ENCODE results near the gene RPL39.
A peak's percentile ranks its signal among the peaks of the same experiment; 100 is the strongest.
"Not testable (repeated sequence)": the region's sequence is repeated elsewhere in the genome, so short reads cannot be mapped to it uniquely, and the experiment has no call there.

The RPL39 gene

GRCh38 chrX:119791437-119792231, at the start of gene RPL39:
Gene RPL39, minus strand, starts transcription at chrX:119791630. Its CDS starts 54 bp downstream, at chrX:119791576.
- DNase-seq (ENCODE audit: low spot score), result peak; percentile 89

GRCh38 chrX:119833905-119834304, 42.5 kb upstream of the RPL39 start:
- DNase-seq (ENCODE audit: low spot score), result no peak

- DNase-seq (ENCODE audit: low spot score), result no peak
These were observed 37.0 kb upstream of the RPL39 start for GRCh38 chrX:119828446-119828845.

- no peak for DNase-seq (ENCODE audit: low spot score)
These were observed 35.0 kb upstream of the RPL39 start for GRCh38 chrX:119826399-119826959.

GRCh38 chrX:119824221-119824620, 32.8 kb upstream of the RPL39 start:
- DNase-seq (ENCODE audit: low spot score), result not testable (repeated sequence)

GRCh38 chrX:119821703-119822102, 30.3 kb upstream of the RPL39 start:
- DNase-seq (ENCODE audit: low spot score), result peak; percentile 32

GRCh38 chrX:119817130-119817690, 25.8 kb upstream of the RPL39 start:
- no peak for DNase-seq (ENCODE audit: low spot score)

GRCh38 chrX:119816300-119816699, 24.9 kb upstream of the RPL39 start:
- DNase-seq (ENCODE audit: low spot score), result no peak

- DNase-seq (ENCODE audit: low spot score), result no peak
These were observed 17.8 kb upstream of the RPL39 start for GRCh38 chrX:119809185-119809666.

GRCh38 chrX:119808461-119808860, 17.0 kb upstream of the RPL39 start:
- DNase-seq (ENCODE audit: low spot score), result not testable (repeated sequence)

GRCh38 chrX:119802546-119802945, 11.1 kb upstream of the RPL39 start:
- DNase-seq (ENCODE audit: low spot score), result no peak

- no peak for DNase-seq (ENCODE audit: low spot score)
These were observed 10.1 kb upstream of the RPL39 start for GRCh38 chrX:119801253-119802221.

- DNase-seq (ENCODE audit: low spot score), result no peak
These were observed 423 bp downstream of the RPL39 start for GRCh38 chrX:119790977-119791436.

- DNase-seq (ENCODE audit: low spot score), result peak; percentile 7
These were observed 6.5 kb downstream of the RPL39 start for GRCh38 chrX:119784747-119785446.

- DNase-seq (ENCODE audit: low spot score), result no peak
These were observed 8.4 kb downstream of the RPL39 start for GRCh38 chrX:119783026-119783425.

GRCh38 chrX:119778829-119779228, 12.6 kb downstream of the RPL39 start:
- DNase-seq (ENCODE audit: low spot score), result no peak

- no peak for DNase-seq (ENCODE audit: low spot score)
These were observed 15.8 kb downstream of the RPL39 start for GRCh38 chrX:119775517-119776238.

- DNase-seq (ENCODE audit: low spot score), result not testable (repeated sequence)
These were observed 22.0 kb downstream of the RPL39 start for GRCh38 chrX:119769388-119769787.

GRCh38 chrX:119768436-119768835, 23.0 kb downstream of the RPL39 start:
- not testable (repeated sequence) for DNase-seq (ENCODE audit: low spot score)

- no peak for DNase-seq (ENCODE audit: low spot score)
These were observed 27.5 kb downstream of the RPL39 start for GRCh38 chrX:119763836-119764387.
